Measurements from ENCODE around the gene STMP1.

DNA sequence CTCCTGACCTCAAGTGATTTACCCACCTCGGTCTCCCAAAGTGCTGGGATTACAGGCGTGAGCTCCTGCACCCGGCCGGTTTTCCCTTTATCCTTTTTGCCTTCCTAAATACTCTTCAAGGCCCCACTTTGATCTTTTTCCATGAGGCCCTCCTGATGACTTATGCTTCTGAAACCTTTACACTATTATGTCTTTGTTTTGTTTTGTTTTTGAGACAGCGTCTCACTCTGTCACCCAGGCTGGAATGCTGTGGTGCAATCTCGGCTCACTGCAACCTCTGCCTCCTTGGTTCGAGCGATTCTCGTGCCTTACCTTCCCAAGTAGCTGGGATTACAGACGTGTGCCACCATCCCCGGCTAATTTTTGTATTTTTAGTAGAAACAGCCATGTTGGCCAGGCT is 3.8 kb downstream of the STMP1 start:
- TF ChIP-seq, protein P1, sequence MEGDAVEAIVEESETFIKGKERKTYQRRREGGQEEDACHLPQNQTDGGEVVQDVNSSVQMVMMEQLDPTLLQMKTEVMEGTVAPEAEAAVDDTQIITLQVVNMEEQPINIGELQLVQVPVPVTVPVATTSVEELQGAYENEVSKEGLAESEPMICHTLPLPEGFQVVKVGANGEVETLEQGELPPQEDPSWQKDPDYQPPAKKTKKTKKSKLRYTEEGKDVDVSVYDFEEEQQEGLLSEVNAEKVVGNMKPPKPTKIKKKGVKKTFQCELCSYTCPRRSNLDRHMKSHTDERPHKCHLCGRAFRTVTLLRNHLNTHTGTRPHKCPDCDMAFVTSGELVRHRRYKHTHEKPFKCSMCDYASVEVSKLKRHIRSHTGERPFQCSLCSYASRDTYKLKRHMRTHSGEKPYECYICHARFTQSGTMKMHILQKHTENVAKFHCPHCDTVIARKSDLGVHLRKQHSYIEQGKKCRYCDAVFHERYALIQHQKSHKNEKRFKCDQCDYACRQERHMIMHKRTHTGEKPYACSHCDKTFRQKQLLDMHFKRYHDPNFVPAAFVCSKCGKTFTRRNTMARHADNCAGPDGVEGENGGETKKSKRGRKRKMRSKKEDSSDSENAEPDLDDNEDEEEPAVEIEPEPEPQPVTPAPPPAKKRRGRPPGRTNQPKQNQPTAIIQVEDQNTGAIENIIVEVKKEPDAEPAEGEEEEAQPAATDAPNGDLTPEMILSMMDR (IDR thresholded peaks at IDR 0.05): no peak
- TF ChIP-seq POLR2A (IDR thresholded peaks at IDR 0.05): no peak

Measured in lower leg skin (tissue), 3 donors.